ENCODE data around the gene SORCS1.

The SORCS1 gene

DNA sequence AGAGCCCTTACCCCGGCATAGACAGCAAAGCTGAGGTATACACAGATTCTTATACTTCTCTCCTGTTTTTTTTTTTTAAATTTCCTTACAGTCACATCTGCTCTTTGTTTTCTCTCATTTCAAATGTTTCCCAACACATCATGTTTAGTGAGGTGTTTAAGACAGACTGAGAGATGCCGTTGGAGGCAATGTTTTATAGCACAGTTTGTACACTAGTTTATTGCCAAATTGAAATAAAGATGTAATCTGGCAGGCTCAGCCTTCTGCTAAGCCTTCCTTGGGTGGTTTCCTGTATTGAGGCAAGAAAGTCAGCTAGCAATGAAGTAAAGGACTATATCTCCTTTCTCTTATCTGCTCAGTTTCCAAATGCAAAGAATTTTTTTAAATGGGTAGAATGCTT lies 393.4 kb downstream of the SORCS1 start:
- no peak overlapping the region for H3K27ac ChIP-seq (ENCODE audit: low read depth, low read length)
- H3K9ac ChIP-seq (ENCODE audit: low read depth in 1 of 2, low read length in 2 of 2), result no peak overlapping the region
- no peaks in the 10 kb centered on the region for H3K36me3 ChIP-seq (ENCODE audit: control insufficient read depth in 1 of 2, insufficient read depth in 2 of 2, low read length in 2 of 2)
- no peaks in the 10 kb centered on the region for H3K4me1 ChIP-seq (ENCODE audit: control insufficient read depth in 1 of 2, insufficient read depth in 2 of 2, low read length in 2 of 2)
- H3K9me3 ChIP-seq (ENCODE audit: control insufficient read depth in 1 of 2, low read length in 2 of 2), result no peaks in the 10 kb centered on the region
- no peak overlapping the region for H3K4me3 ChIP-seq (ENCODE audit: low read depth in 1 of 2, low read length in 2 of 2)
- no peaks in the 10 kb centered on the region for H3K27me3 ChIP-seq (ENCODE audit: control insufficient read depth in 1 of 2, insufficient read depth in 2 of 2, low read length in 2 of 2)

DNA sequence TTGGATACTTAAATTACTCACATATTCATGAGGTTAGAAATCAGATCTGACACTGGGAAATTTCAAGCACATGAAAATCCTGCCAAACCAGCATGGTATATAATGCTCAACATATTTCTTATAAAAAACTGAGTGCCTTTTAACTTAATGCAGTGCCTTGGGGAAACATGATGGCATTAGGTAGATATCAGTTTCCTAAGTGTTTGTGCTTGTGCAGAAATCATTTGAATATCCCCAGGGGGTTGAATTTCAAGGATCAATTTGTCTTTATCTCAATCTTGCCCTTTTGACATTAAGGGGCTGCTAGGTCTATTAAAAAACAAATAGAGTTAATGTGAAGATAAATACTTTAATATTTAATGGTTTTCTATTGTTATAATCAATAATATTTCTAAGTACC lies 396.3 kb downstream of the SORCS1 start:
- Histone ChIP-seq H3K27me3 (ENCODE audit: control insufficient read depth in 1 of 2, insufficient read depth in 2 of 2, low read length in 2 of 2) (no peaks in the 10 kb centered on the region), H3K9ac (ENCODE audit: low read depth in 1 of 2, low read length in 2 of 2) (no peak overlapping the region), H3K27ac (ENCODE audit: low read depth, low read length) (no peak overlapping the region), H3K36me3 (ENCODE audit: control insufficient read depth in 1 of 2, insufficient read depth in 2 of 2, low read length in 2 of 2) (no peaks in the 10 kb centered on the region), H3K4me3 (ENCODE audit: low read depth in 1 of 2, low read length in 2 of 2) (no peak overlapping the region), H3K9me3 (ENCODE audit: control insufficient read depth in 1 of 2, low read length in 2 of 2) (no peaks in the 10 kb centered on the region), H3K4me1 (ENCODE audit: control insufficient read depth in 1 of 2, insufficient read depth in 2 of 2, low read length in 2 of 2) (no peaks in the 10 kb centered on the region)

GRCh38 chr10:106765928-106766327 lies 398.6 kb downstream of the SORCS1 start:
- Histone ChIP-seq H3K4me1 (ENCODE audit: control insufficient read depth in 1 of 2, insufficient read depth in 2 of 2, low read length in 2 of 2) (no peaks in the 10 kb centered on the region), H3K27me3 (ENCODE audit: control insufficient read depth in 1 of 2, insufficient read depth in 2 of 2, low read length in 2 of 2) (no peaks in the 10 kb centered on the region), H3K27ac (ENCODE audit: low read depth, low read length) (no peak overlapping the region), H3K36me3 (ENCODE audit: control insufficient read depth in 1 of 2, insufficient read depth in 2 of 2, low read length in 2 of 2) (no peaks in the 10 kb centered on the region), H3K4me3 (ENCODE audit: low read depth in 1 of 2, low read length in 2 of 2) (no peak overlapping the region), H3K9ac (ENCODE audit: low read depth in 1 of 2, low read length in 2 of 2) (no peak overlapping the region), H3K9me3 (ENCODE audit: control insufficient read depth in 1 of 2, low read length in 2 of 2) (no peaks in the 10 kb centered on the region)

GRCh38 chr10:106765241-106765754 lies 399.2 kb downstream of the SORCS1 start:
- H3K4me3 ChIP-seq (ENCODE audit: low read depth in 1 of 2, low read length in 2 of 2), result no peak overlapping the region
- no peaks in the 10 kb centered on the region for H3K4me1 ChIP-seq (ENCODE audit: control insufficient read depth in 1 of 2, insufficient read depth in 2 of 2, low read length in 2 of 2)
- H3K9ac ChIP-seq (ENCODE audit: low read depth in 1 of 2, low read length in 2 of 2), result no peak overlapping the region
- H3K27ac ChIP-seq (ENCODE audit: low read depth, low read length), result no peak overlapping the region
- no peaks in the 10 kb centered on the region for H3K27me3 ChIP-seq (ENCODE audit: control insufficient read depth in 1 of 2, insufficient read depth in 2 of 2, low read length in 2 of 2)
- no peaks in the 10 kb centered on the region for H3K36me3 ChIP-seq (ENCODE audit: control insufficient read depth in 1 of 2, insufficient read depth in 2 of 2, low read length in 2 of 2)
- H3K9me3 ChIP-seq (ENCODE audit: control insufficient read depth in 1 of 2, low read length in 2 of 2), result no peaks in the 10 kb centered on the region

DNA sequence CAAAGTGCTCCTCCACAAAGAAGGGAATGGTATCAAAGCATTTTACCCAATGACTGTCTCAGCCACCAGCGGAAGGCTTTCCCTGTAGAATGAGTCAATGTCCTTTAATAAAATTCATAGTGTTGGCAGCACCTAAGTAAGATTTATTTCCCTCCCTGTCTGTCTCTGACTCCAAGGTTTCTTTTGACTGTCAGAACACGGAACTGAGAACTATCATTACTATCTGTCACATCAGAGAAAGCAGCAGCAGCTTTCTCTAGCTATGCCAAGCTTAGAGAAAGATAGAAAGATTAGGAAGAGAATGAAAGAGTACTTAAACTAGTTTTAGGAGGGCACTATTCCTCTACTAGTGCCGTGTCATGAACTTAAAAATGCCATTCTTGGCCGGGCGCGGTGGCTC lies 400.1 kb downstream of the SORCS1 start:
- no peaks in the 10 kb centered on the region for H3K36me3 ChIP-seq (ENCODE audit: control insufficient read depth in 1 of 2, insufficient read depth in 2 of 2, low read length in 2 of 2)
- no peak overlapping the region for H3K9ac ChIP-seq (ENCODE audit: low read depth in 1 of 2, low read length in 2 of 2)
- no peak overlapping the region for H3K27ac ChIP-seq (ENCODE audit: low read depth, low read length)
- no peaks in the 10 kb centered on the region for H3K4me1 ChIP-seq (ENCODE audit: control insufficient read depth in 1 of 2, insufficient read depth in 2 of 2, low read length in 2 of 2)
- H3K4me3 ChIP-seq (ENCODE audit: low read depth in 1 of 2, low read length in 2 of 2), result no peak overlapping the region
- H3K9me3 ChIP-seq (ENCODE audit: control insufficient read depth in 1 of 2, low read length in 2 of 2), result no peaks in the 10 kb centered on the region
- no peaks in the 10 kb centered on the region for H3K27me3 ChIP-seq (ENCODE audit: control insufficient read depth in 1 of 2, insufficient read depth in 2 of 2, low read length in 2 of 2)

DNA sequence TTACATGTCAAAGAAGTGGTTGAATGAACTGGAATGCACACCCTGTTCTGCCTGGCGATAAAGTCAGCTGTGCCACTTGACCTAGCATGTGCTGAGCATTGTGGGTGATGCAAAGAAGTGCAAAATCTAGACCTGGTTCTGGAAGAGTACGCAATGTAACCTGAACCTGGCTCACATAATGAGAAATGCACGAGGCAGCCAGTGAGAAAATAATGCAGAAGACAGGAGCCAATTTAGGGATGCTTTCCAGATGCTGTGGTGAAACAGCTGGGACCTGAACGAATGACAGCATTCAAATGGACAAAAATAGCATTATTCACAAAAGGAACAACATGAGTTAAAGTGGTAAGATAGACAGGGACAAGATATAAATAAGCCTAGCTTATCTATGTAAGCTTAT lies 402.6 kb downstream of the SORCS1 start:
- Histone ChIP-seq H3K9ac (ENCODE audit: low read depth in 1 of 2, low read length in 2 of 2) (no peak overlapping the region), H3K4me3 (ENCODE audit: low read depth in 1 of 2, low read length in 2 of 2) (no peak overlapping the region), H3K36me3 (ENCODE audit: control insufficient read depth in 1 of 2, insufficient read depth in 2 of 2, low read length in 2 of 2) (no peaks in the 10 kb centered on the region), H3K9me3 (ENCODE audit: control insufficient read depth in 1 of 2, low read length in 2 of 2) (no peaks in the 10 kb centered on the region), H3K27ac (ENCODE audit: low read depth, low read length) (no peak overlapping the region), H3K27me3 (ENCODE audit: control insufficient read depth in 1 of 2, insufficient read depth in 2 of 2, low read length in 2 of 2) (no peaks in the 10 kb centered on the region), H3K4me1 (ENCODE audit: control insufficient read depth in 1 of 2, insufficient read depth in 2 of 2, low read length in 2 of 2) (no peaks in the 10 kb centered on the region)

DNA sequence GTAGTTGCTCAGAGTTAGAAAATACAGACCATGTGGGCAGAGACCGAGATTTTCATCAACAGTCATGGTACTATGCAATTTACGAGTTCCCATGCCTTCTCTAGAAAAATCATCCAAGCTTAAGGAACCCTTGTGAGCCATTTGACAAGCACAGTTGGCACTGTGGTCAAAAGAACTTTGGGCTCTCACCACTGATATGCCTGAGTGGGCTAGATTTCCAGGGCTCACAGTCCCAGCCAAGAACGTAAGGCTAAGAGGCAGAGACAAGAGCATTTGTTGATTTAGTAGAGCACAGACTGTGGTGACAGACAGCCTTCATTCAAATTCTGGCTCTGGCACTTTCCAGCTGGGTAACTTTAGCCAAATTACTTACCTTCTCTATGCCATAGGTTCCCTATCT lies 407.0 kb downstream of the SORCS1 start:
- Histone ChIP-seq H3K27ac (ENCODE audit: low read depth, low read length) (no peak overlapping the region), H3K27me3 (ENCODE audit: control insufficient read depth in 1 of 2, insufficient read depth in 2 of 2, low read length in 2 of 2) (no peaks in the 10 kb centered on the region), H3K4me3 (ENCODE audit: low read depth in 1 of 2, low read length in 2 of 2) (no peak overlapping the region), H3K36me3 (ENCODE audit: control insufficient read depth in 1 of 2, insufficient read depth in 2 of 2, low read length in 2 of 2) (no peaks in the 10 kb centered on the region), H3K4me1 (ENCODE audit: control insufficient read depth in 1 of 2, insufficient read depth in 2 of 2, low read length in 2 of 2) (no peaks in the 10 kb centered on the region), H3K9me3 (ENCODE audit: control insufficient read depth in 1 of 2, low read length in 2 of 2) (no peaks in the 10 kb centered on the region), H3K9ac (ENCODE audit: low read depth in 1 of 2, low read length in 2 of 2) (no peak overlapping the region)

- H3K27me3 ChIP-seq (ENCODE audit: control insufficient read depth in 1 of 2, insufficient read depth in 2 of 2, low read length in 2 of 2), result no peaks in the 10 kb centered on the region
These were observed 413.4 kb downstream of the SORCS1 start for GRCh38 chr10:106751091-106751490.

DNA sequence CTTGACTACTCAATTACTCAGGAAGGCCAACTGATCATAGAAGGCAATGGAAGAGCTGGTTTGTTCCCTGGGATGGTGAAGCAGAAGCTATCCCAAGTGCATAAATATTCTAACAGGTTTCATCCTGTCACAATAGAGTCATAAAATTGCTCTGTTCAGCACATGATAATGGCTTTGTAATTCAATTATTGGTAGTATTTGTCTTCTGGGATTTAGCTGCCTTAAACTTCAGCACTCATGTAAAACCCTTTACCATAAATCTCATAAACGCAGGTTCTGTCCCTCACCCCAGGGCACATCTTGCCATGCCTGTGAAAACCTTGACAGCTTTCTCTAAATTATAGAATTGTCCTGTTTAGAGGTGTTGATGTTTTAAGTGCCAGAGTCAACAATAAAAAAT lies 417.6 kb downstream of the SORCS1 start:
- Histone ChIP-seq H3K27me3 (ENCODE audit: control insufficient read depth in 1 of 2, insufficient read depth in 2 of 2, low read length in 2 of 2) (no peaks in the 10 kb centered on the region), H3K9ac (ENCODE audit: low read depth in 1 of 2, low read length in 2 of 2) (no peak overlapping the region), H3K4me1 (ENCODE audit: control insufficient read depth in 1 of 2, insufficient read depth in 2 of 2, low read length in 2 of 2) (no peaks in the 10 kb centered on the region), H3K9me3 (ENCODE audit: control insufficient read depth in 1 of 2, low read length in 2 of 2) (no peaks in the 10 kb centered on the region), H3K36me3 (ENCODE audit: control insufficient read depth in 1 of 2, insufficient read depth in 2 of 2, low read length in 2 of 2) (no peaks in the 10 kb centered on the region), H3K4me3 (ENCODE audit: low read depth in 1 of 2, low read length in 2 of 2) (no peak overlapping the region), H3K27ac (ENCODE audit: low read depth, low read length) (no peak overlapping the region)

More at GRCh38 chr10:106751091-106751490, 413.4 kb downstream of the SORCS1 start:
- Histone ChIP-seq H3K9ac (ENCODE audit: low read depth in 1 of 2, low read length in 2 of 2) (no peak overlapping the region), H3K4me1 (ENCODE audit: control insufficient read depth in 1 of 2, insufficient read depth in 2 of 2, low read length in 2 of 2) (no peaks in the 10 kb centered on the region), H3K4me3 (ENCODE audit: low read depth in 1 of 2, low read length in 2 of 2) (no peak overlapping the region), H3K36me3 (ENCODE audit: control insufficient read depth in 1 of 2, insufficient read depth in 2 of 2, low read length in 2 of 2) (no peaks in the 10 kb centered on the region), H3K9me3 (ENCODE audit: control insufficient read depth in 1 of 2, low read length in 2 of 2) (no peaks in the 10 kb centered on the region), H3K27ac (ENCODE audit: low read depth, low read length) (no peak overlapping the region)

GRCh38 chr10:106741006-106741530 lies 423.4 kb downstream of the SORCS1 start:
- Histone ChIP-seq H3K4me3 (ENCODE audit: low read depth in 1 of 2, low read length in 2 of 2) (no peak overlapping the region), H3K36me3 (ENCODE audit: control insufficient read depth in 1 of 2, insufficient read depth in 2 of 2, low read length in 2 of 2) (no peaks in the 10 kb centered on the region), H3K9me3 (ENCODE audit: control insufficient read depth in 1 of 2, low read length in 2 of 2) (no peaks in the 10 kb centered on the region), H3K27me3 (ENCODE audit: control insufficient read depth in 1 of 2, insufficient read depth in 2 of 2, low read length in 2 of 2) (no peaks in the 10 kb centered on the region), H3K27ac (ENCODE audit: low read depth, low read length) (no peak overlapping the region), H3K4me1 (ENCODE audit: control insufficient read depth in 1 of 2, insufficient read depth in 2 of 2, low read length in 2 of 2) (no peaks in the 10 kb centered on the region), H3K9ac (ENCODE audit: low read depth in 1 of 2, low read length in 2 of 2) (no peak overlapping the region)

DNA sequence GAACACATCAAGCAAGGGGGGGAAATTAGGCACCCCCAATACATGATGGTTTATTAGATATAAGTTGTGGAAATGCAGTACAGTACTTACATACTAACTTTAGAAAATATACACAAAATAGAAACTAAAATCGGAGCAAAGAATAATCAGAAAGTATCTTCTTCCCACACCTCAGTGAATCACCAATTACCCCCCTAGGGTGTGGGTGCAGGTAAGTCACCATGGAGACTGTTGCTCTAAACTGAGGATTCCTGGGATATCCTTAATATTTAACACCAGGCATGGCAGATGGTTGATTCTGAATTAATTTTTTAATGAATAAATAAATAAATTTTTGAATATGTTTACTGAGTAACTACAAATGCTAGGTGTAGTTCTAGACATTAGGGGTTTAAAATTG lies 424.4 kb downstream of the SORCS1 start:
- Histone ChIP-seq H3K4me1 (ENCODE audit: control insufficient read depth in 1 of 2, insufficient read depth in 2 of 2, low read length in 2 of 2) (no peaks in the 10 kb centered on the region), H3K4me3 (ENCODE audit: low read depth in 1 of 2, low read length in 2 of 2) (no peak overlapping the region), H3K9me3 (ENCODE audit: control insufficient read depth in 1 of 2, low read length in 2 of 2) (no peaks in the 10 kb centered on the region), H3K36me3 (ENCODE audit: control insufficient read depth in 1 of 2, insufficient read depth in 2 of 2, low read length in 2 of 2) (no peaks in the 10 kb centered on the region), H3K27me3 (ENCODE audit: control insufficient read depth in 1 of 2, insufficient read depth in 2 of 2, low read length in 2 of 2) (no peaks in the 10 kb centered on the region), H3K27ac (ENCODE audit: low read depth, low read length) (no peak overlapping the region), H3K9ac (ENCODE audit: low read depth in 1 of 2, low read length in 2 of 2) (no peak overlapping the region)
